Measurements from ENCODE around the gene FARSA. TPM values are rescaled to one million over a fixed set of nuclear protein-coding genes. Genes with fewer than 3 reads are reported as not detected.

Gene FARSA
- total and polyA plus RNA-seq, 2 of the 8 experiments (the other 6 are each of a cell fraction or from before 2014, with no cell fraction given), result 61.0 to 103 TPM

DNA sequence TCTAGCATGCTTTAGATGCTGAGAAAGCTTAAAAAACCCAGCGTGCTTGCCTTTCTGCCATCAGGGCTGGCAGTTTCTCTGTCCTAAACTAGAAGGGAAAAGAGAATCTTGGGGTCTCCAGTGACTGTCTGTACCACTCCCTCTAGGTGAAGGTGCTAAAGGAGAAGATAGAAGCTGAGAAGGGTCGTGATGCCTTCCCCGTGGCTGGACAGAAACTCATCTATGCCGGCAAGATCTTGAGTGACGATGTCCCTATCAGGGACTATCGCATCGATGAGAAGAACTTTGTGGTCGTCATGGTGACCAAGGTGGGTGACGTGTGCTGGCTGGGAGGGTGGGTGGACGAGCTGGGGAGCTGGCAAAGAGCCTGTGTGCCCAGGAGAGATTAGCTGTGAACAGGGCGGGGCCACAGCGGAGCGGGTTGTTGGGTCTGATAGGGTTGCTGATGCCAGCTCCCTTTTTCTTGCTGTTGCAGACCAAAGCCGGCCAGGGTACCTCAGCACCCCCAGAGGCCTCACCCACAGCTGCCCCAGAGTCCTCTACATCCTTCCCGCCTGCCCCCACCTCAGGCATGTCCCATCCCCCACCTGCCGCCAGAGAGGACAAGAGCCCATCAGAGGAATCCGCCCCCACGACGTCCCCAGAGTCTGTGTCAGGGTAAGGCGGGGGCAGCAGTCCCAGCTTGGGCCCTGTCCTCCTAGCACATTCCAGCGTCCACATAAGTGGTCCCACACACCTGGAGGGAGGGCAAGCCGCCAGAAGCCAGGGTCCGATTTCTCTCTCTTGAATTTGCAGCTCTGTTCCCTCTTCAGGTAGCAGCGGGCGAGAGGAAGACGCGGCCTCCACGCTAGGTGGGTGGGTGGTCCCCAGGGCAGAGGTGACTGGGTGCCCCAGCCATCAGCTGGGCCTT lies 14.4 kb upstream of the FARSA start (continued):
- no peak for TF ChIP-seq TCF12 (IDR thresholded peaks at IDR 0.05; ENCODE audit: low read depth, low read length)
